Epithelial cell of proximal tubule (primary cell): ENCODE data around the gene ACOT9. TPM values are rescaled to one million over a fixed set of nuclear protein-coding genes. Genes with fewer than 3 reads are reported as not detected.

ENCODE experiments used
- DNase-seq: peaks from one replicate; pipeline ENCODE4 v3.0.0-alpha.2; 2011; ENCODE audit warnings: low read depth
- H3K4me3 ChIP-seq: 2 replicates; pipeline ENCODE4 v1.5.1; 2011; ENCODE audit warnings: low read depth, mild to moderate bottlenecking, low read length
- total RNA-seq: library from RNA; depleted of rRNA; stranded (reverse); fragments of >200 nt; gene quantifications from 2 replicates; pipeline ENCODE4 v1.2.3, GENCODE V29; 2015
- TF ChIP-seq, protein P1 (sequence below): conservative IDR thresholded peaks from 2 replicates; pipeline ENCODE4 v1.5.1; 2012; ENCODE audit warnings: low read depth, mild to moderate bottlenecking, low read length

The ACOT9 gene
- total RNA-seq, 1 donor from 2014 or later = 56.3 TPM

DNA sequence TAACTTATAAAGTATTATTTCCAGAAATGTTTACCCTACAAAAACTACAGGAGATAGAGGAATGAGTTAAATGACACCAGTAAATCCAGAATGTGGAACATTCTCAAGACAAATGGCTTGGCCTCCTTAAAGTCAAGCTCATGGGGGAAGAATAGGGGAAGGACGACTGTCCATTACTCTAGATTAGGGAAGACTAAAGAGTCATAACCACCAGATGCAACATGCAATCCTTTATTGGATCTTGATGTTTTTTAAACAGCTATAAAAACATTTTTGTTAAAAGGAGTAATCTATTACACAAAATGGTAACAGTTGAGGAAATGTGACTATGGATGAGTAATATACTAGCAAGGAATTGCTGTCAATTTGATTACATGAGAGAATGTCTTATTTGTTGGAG, 11.1 kb downstream of the ACOT9 start:
- TF ChIP-seq, protein P1, sequence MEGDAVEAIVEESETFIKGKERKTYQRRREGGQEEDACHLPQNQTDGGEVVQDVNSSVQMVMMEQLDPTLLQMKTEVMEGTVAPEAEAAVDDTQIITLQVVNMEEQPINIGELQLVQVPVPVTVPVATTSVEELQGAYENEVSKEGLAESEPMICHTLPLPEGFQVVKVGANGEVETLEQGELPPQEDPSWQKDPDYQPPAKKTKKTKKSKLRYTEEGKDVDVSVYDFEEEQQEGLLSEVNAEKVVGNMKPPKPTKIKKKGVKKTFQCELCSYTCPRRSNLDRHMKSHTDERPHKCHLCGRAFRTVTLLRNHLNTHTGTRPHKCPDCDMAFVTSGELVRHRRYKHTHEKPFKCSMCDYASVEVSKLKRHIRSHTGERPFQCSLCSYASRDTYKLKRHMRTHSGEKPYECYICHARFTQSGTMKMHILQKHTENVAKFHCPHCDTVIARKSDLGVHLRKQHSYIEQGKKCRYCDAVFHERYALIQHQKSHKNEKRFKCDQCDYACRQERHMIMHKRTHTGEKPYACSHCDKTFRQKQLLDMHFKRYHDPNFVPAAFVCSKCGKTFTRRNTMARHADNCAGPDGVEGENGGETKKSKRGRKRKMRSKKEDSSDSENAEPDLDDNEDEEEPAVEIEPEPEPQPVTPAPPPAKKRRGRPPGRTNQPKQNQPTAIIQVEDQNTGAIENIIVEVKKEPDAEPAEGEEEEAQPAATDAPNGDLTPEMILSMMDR = no peak
- H3K4me3 ChIP-seq = no peak overlapping the region
- no peak for DNase-seq

DNA sequence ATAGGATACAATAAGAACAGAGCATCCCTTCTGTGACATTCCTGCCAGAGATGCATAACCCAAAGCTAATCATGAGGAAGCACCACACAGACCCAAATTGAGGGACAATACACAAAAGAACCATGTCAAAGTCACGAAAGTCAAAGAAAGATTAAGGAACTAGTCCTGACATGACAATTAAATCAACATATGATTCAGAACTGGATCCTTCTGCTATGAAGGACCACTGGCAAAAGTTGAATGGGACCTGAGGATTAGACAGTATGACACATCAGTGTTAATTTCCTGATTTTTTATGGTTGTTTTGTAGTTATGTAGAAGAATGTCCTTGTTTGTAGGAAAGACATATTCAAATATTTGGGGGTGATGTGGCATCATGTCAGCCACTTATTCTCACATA, 13.9 kb downstream of the ACOT9 start:
- no peak overlapping the region for H3K4me3 ChIP-seq
- DNase-seq = no peak
- TF ChIP-seq, protein P1 = no peak

DNA sequence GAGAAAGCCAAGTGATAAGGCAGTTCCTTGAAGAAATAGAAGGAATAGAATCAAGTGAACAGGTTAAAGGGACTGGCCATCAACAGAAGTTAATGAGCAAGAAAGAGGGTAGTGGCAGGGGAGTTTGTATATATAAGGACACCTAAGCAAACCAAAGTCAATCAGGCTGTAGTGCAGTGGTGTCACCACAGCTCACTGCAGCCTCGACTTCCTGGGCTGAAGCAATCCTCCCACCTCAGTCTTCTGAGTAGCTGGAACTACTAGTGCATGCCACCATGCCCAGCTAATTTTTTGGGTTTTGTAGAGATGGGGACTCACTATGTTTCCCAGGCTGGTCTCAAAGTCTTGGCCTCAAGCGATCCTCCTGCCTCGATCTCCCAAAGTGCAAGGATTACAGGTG, 15.9 kb downstream of the ACOT9 start:
- H3K4me3 ChIP-seq = no peak overlapping the region
- TF ChIP-seq, protein P1 = no peak
- no peak for DNase-seq

DNA sequence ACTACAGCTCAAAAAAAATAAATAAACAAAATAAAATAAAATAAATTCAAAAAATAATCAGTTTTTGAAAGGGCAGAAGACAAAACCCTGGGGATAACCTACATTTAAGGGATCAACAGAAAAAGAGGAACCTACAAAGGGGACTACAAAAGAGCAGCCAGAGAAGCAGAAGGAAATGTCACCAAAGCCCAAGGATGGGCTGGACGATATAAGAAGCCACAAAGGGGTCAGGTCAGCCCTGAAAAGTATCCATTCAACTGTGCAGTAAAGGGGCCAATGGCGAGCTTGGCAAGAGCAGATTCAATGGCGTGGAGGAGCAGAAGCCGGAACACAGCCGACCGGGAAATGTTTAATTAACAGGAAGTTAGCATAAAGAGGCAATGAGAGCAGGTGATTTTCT, 16.9 kb downstream of the ACOT9 start:
- TF ChIP-seq, protein P1 = no peak
- DNase-seq = no peak
- H3K4me3 ChIP-seq = no peak overlapping the region

DNA sequence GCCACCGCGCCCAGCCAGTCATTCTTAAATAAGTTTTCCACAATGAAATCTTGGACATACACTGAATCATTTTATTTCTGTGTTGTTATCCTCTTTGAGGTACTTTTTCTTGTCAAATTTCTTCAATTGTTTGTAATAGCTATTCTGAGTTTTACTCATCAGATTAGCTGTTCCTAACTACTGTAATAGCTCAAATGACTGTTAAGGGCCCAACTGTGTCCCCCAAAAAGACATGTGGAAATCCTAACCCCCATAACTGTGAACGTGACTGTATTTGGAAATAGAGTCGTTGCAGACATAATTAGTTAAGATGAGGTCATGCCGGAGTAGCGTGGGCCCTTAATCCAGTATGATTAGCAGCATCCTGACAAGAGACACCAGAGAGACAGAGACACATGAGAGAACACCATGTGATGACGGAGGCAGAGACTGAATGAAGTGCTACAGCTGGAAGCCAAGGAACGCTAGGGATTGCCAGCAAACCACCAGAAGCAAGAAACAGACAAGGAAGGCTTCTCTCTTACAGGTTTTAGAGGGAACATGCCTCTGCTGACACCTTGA, 22.9 kb downstream of the ACOT9 start:
- TF ChIP-seq, protein P1 = no peak
- DNase-seq = no peak
- no peak overlapping the region for H3K4me3 ChIP-seq

DNA sequence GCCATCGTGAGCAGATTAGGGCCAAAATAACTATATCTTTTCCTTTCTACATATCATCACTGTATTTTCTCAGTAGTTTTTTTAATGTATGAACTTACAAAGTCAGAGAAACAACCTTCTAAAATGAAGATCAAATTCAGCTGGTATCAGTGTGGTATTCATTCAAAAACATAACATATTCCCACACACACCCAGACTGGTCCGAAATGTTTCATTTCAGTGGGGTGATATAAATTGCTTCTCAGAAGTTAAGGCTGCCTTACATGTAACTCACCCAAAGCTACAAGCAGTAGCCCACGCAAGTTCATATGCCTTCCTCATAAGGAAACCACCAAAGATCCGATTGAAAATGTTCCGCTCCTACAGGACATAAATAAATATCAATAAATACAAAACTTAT, 37.8 kb downstream of the ACOT9 start:
- TF ChIP-seq, protein P1 = no peak
- no peak for DNase-seq
- no peak overlapping the region for H3K4me3 ChIP-seq

DNA sequence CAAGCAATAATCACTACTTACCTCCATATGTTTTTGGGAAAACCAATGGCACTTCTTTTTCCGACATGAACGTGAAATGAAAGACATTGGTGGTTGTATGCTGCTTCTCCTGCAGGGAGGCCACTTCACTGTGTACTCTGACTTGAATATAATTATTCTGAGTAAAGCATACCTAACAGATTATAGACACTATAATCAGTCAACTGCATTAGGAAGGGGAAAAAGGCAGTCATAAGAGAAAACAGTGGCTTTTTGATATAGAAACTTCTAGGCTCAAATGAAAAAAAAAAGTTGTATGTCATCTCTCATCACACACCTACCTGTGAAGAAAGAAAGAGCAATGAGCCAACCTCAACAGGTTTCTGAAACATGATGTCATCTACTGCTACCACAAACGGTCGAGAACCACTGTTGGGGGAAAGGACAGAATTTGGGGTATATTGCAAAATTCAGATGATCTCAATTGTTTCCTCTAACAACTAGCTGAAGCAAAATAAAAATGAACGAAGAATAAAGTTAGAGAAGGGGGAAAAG, 38.3 kb downstream of the ACOT9 start:
- TF ChIP-seq, protein P1 = no peak
- H3K4me3 ChIP-seq = no peak overlapping the region

More for the DNA sequence above, 38.3 kb downstream of the ACOT9 start:
- no peak for DNase-seq
